22Rv1 (cell line): ENCODE data around the gene SELENOF.
A peak's percentile ranks its signal among the peaks of the same experiment; 100 is the strongest.

Source experiments
- H3K27ac ChIP-seq: fragments of 450-650 bp; 2 replicates; pipeline ENCODE4 v1.5.1; 2017
- ZFX ChIP-seq: fragments of 450-650 bp; IDR thresholded peaks from 2 replicates; pipeline ENCODE4 v1.6.1; 2017; ENCODE audit warnings: antibody characterized with exemption, borderline replicate concordance
- TF ChIP-seq, protein P1 (sequence below): fragments of 450-650 bp; IDR thresholded peaks from 2 replicates; pipeline ENCODE4 v1.5.1; 2017; ENCODE audit warnings: mild to moderate bottlenecking

Gene SELENOF

DNA sequence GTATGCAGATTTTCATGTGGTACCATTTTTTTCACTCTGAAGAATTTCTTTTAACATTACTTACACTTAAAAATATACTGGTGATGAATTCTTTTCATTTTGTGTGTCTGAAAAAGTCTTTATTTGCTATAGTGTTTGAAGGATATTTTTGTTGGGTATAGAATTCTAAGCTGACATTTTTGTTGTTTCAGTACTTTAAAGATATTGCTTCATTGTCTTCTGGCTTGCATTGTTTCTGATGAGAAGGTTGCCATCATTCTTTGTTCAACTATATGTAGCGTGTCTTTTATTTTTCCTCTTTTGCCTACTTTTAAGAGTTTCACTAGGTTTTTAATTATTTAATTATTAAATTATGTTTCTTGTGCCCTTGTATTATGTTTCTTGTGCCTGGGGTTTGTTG lies 8.5 kb upstream of the SELENOF start:
- no peak for TF ChIP-seq ZFX
- TF ChIP-seq, protein P1, sequence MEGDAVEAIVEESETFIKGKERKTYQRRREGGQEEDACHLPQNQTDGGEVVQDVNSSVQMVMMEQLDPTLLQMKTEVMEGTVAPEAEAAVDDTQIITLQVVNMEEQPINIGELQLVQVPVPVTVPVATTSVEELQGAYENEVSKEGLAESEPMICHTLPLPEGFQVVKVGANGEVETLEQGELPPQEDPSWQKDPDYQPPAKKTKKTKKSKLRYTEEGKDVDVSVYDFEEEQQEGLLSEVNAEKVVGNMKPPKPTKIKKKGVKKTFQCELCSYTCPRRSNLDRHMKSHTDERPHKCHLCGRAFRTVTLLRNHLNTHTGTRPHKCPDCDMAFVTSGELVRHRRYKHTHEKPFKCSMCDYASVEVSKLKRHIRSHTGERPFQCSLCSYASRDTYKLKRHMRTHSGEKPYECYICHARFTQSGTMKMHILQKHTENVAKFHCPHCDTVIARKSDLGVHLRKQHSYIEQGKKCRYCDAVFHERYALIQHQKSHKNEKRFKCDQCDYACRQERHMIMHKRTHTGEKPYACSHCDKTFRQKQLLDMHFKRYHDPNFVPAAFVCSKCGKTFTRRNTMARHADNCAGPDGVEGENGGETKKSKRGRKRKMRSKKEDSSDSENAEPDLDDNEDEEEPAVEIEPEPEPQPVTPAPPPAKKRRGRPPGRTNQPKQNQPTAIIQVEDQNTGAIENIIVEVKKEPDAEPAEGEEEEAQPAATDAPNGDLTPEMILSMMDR, result no peak
- no peak overlapping the region for H3K27ac ChIP-seq

DNA sequence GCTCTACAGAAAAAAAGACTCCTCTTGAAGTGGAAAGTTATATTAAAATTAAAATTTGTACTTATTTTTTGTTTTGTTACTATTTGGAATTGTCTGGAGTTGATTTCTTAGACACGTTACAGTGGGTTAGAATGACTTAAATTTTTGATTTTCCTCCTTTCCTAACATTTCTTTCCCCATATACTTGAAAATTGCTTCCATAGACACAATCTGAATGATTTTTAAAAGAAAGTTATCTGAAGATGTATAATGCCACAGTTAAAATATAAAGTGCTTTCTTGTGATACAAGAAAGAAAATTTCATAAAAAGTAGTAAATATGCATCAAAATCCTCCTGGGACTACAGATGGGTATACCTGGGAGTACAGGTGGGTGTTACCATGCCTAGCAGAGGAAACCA lies 2.8 kb upstream of the SELENOF start:
- H3K27ac ChIP-seq, result no peak overlapping the region
- TF ChIP-seq ZFX, result no peak
- TF ChIP-seq, protein P1, result no peak

DNA sequence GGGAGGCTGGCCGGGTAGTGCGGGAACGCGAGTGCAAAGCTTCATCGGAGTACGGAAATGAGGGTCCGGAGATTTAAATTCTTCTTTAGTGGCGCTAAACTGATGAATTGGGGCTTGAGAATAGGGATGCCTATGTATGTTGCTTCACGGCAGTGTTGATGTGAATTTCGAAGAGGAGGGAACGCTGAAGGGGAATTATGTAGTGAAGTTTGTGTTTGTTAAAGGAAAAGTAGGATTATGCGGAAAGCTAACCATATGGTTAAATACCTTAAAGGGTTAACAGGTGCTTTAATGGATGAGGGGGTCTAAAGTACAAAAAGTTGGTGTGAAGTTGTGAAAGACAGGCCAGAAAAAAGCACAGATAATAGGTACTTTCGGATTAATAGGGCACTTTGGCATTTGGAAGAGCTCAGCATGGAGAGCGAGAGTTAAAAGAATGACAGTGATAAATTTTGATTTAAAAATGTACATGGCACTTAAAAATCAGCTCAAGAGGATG lies 1.9 kb upstream of the SELENOF start:
- TF ChIP-seq, protein P1, result no peak
- TF ChIP-seq ZFX, result no peak
- H3K27ac ChIP-seq, result peak overlapping the region; percentile 82

DNA sequence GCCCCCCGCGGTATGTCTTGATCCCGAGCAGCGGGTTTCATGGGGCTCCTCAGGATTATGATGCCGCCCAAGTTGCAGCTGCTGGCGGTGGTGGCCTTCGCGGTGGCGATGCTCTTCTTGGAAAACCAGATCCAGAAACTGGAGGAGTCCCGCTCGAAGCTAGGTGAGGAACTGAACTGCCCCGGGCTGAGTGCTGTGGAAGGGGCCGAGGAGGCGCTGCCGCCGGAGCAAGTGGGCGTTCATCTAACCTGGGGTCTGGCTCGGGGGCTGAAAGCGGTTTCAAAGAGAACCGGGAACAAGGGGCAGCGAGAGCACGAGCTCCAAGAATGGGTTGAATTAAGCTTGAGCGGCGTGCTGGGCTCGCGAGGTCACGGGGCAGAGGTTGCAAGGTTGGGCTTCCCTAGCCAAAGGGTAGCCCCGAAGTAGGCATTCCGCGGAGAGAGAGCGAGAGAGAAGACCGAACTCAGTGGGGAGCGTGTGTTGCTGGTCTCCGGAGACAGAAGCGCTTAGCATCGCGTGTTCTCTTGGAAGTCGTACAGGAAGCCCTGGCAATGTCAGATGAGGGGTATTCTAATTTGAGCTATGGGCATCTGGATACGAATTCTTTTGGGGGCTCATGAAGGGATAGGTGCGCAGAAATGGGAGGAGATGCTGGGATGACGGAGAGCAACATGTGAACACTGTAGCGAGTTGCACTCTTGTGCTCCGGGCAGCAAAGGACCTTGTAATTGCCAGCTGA lies 1.2 kb upstream of the SELENOF start:
- TF ChIP-seq, protein P1, result no peak
- no peak for TF ChIP-seq ZFX
- peak overlapping the region; percentile 82 for H3K27ac ChIP-seq

DNA sequence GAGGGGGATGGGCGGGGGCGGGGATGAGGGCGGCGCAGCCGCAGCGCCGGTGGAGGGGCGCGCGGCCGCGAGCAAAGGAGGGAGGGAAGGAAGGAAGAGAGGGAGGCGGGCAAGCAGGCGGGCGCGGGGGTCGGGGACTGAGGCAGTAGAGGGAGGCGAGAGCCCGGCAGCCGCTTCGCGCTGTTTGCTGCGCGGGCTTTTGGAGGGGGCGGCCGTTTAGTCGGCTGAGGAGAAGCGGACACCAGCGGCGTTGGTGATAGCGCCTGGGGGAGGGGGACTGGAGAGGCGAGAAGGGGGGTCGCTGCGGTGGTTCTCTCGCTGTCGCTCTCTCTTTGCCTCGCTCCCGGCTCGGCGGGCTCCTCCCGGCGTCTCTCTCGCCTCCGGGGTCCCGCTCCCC lies 673 bp upstream of the SELENOF start, which contains the start of gene HS2ST1:
TSS of gene HS2ST1 (plus strand) at position 35 of the 397 bp plus-strand sequence.
- TF ChIP-seq ZFX, result no peak
- TF ChIP-seq, protein P1, result no peak
- peak within 1 kb of the TSS; percentile 82 for H3K27ac ChIP-seq

DNA sequence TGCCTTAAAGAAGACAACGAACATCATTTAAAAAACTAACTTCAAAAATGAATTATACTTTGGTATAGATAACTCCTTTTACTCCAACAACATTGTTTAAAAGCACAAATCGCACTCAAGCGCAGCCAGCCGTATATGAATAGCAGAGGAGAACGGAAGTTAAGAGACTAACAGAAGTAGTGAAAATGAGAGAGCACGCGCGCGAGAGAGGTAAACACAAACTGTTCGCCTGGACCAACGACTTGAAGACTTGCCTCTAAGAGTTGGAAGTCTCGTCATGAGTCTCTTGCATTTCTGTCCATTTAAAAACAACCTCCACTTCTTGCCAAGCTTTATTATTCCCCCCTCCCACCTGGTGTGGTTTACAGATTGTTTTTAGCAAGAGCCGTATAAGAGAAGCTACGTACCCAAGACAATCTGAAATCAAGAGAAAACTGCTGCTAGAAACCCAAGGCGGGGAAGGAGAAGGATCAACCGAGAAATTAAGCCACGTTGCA lies 479 bp downstream of the SELENOF start:
- TF ChIP-seq ZFX, result no peak
- TF ChIP-seq, protein P1, result no peak
- H3K27ac ChIP-seq, result peak overlapping the region; percentile 82

DNA sequence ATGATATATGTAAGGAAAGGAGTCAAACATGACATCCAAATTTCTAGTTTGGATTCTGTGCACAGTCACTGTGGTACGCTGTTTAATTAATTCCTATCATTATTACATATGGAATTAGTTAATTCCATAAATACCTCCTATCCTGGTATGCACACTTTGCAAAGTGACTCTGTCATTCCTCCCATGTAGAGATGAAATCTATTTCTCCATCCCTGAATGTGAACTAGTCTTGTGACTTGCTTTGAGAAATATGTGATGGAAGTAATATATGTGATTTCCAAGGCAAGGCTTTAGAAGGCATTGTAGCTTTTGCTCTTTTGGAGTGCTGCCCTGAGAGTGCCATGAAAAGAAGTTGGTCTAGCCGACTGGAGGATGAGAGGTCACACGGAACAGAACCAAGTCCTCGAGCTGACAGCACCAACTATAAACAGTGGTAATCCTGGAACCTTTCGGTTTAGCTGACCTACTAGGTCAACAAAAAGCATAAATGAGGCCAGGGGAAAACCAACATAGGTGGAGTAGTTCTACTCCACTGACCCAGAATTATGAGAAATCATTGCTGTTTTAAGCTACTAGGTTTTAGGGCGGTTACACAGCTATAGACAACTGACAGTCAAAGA lies 1.5 kb downstream of the SELENOF start:
- H3K27ac ChIP-seq, result no peak overlapping the region
- TF ChIP-seq ZFX, result no peak
- TF ChIP-seq, protein P1, result no peak
